Neuronal stem cell (in vitro differentiated cells): ENCODE measurements around the gene RAD51B. TPM values are rescaled to one million over a fixed set of nuclear protein-coding genes. Genes with fewer than 3 reads are reported as not detected.

Experiments used
- DNase-seq: peaks from one replicate; pipeline ENCODE4 v3.0.0-alpha.2; 2013; ENCODE audit warnings: low spot score
- H2AFZ ChIP-seq: one replicate; pipeline ENCODE4 v1.6.1; 2013; ENCODE audit warnings: mild to moderate bottlenecking, low read length, inconsistent platforms
- H2AK5ac ChIP-seq: 2 replicates; pipeline ENCODE4 v1.6.1; 2013; ENCODE audit warnings: low read depth, mild to moderate bottlenecking, inconsistent platforms, low read length, moderate library complexity, mixed read lengths
- H2BK120ac ChIP-seq: 2 replicates; pipeline ENCODE4 v1.6.1; 2013; ENCODE audit warnings: low read depth, mild to moderate bottlenecking, inconsistent platforms, low read length, moderate library complexity, mixed read lengths
- H2BK12ac ChIP-seq: one replicate; pipeline ENCODE4 v1.6.1; 2013; ENCODE audit warnings: low read length, inconsistent platforms
- H2BK15ac ChIP-seq: 2 replicates; pipeline ENCODE4 v1.6.1; 2013; ENCODE audit warnings: mild to moderate bottlenecking, low read length, inconsistent platforms, mixed read lengths
- H2BK5ac ChIP-seq: one replicate; pipeline ENCODE4 v1.6.1; 2013; ENCODE audit warnings: inconsistent platforms, mild to moderate bottlenecking, low read length, moderate library complexity
- H3K14ac ChIP-seq: one replicate; pipeline ENCODE4 v1.6.1; 2013; ENCODE audit warnings: low read length, inconsistent platforms
- H3K18ac ChIP-seq: 2 replicates; pipeline ENCODE4 v1.6.1; 2013; ENCODE audit warnings: low read length, inconsistent platforms
- H3K23ac ChIP-seq: 2 replicates; pipeline ENCODE4 v1.6.1; 2013; ENCODE audit warnings: low read depth, mild to moderate bottlenecking, mixed read lengths, low read length, inconsistent platforms; ENCODE audit not compliant: poor library complexity
- H3K27ac ChIP-seq: replicated peaks from 3 replicates; pipeline ENCODE4 v1.5.1; 2013; ENCODE audit warnings: low read length, inconsistent platforms
- H3K27me3 ChIP-seq, 3 experiments: 2 replicates each; pipeline ENCODE4 v1.6.1; 2013; ENCODE audit warnings: low read length in 3 of 3, mild to moderate bottlenecking in 2 of 3, inconsistent platforms in 1 of 3, low read depth in 1 of 3, mixed read lengths in 1 of 3, moderate library complexity in 1 of 3; ENCODE audit not compliant: control insufficient read depth in 3 of 3, insufficient read depth in 3 of 3
- H3K36me3 ChIP-seq, 2 donors: replicated peaks in 1 of 2; 2 replicates each; pipeline ENCODE4 v1.6.1; 2013; ENCODE audit warnings: low read length in 2 of 2; ENCODE audit not compliant: control insufficient read depth in 2 of 2, insufficient read depth in 2 of 2
- H3K4ac ChIP-seq: 2 replicates; pipeline ENCODE4 v1.6.1; 2013; ENCODE audit warnings: inconsistent platforms, mild to moderate bottlenecking, low read length, moderate library complexity
- H3K4me1 ChIP-seq, 2 donors: 1 replicate in 1 of 2; 2 replicates in 1 of 2; pipeline ENCODE4 v1.6.1; 2013; ENCODE audit warnings: low read length in 2 of 2, low read depth in 1 of 2; ENCODE audit not compliant: control insufficient read depth in 2 of 2, insufficient read depth in 1 of 2
- H3K4me2 ChIP-seq: one replicate; pipeline ENCODE4 v1.6.1; 2013; ENCODE audit warnings: mild to moderate bottlenecking, low read length, inconsistent platforms; ENCODE audit not compliant: insufficient read depth, poor library complexity, severe bottlenecking
- H3K4me3 ChIP-seq, 2 donors: 2 replicates each; pipeline ENCODE4 v1.5.1; 2013; ENCODE audit warnings: low read length in 2 of 2, mild to moderate bottlenecking in 2 of 2, inconsistent platforms in 1 of 2, moderate library complexity in 1 of 2
- H3K79me1 ChIP-seq: one replicate; pipeline ENCODE4 v1.6.1; 2013; ENCODE audit warnings: low read depth, mild to moderate bottlenecking, inconsistent platforms, low read length, moderate library complexity
- H3K9ac ChIP-seq: one replicate; pipeline ENCODE4 v1.6.1; 2013; ENCODE audit warnings: mild to moderate bottlenecking, low read depth, low read length, inconsistent platforms; ENCODE audit not compliant: poor library complexity
- H3K9me3 ChIP-seq, 2 donors: replicated peaks in 1 of 2; 2 replicates each; pipeline versions ENCODE3 to v1.6.1; 2013; ENCODE audit warnings: low read length in 2 of 2, mild to moderate bottlenecking in 2 of 2, inconsistent platforms in 1 of 2, low read depth in 1 of 2, mixed read lengths in 1 of 2, moderate library complexity in 1 of 2; ENCODE audit not compliant: control insufficient read depth in 2 of 2, insufficient read depth in 1 of 2
- H4K8ac ChIP-seq: one replicate; pipeline ENCODE4 v1.6.1; 2013; ENCODE audit warnings: low read depth, mild to moderate bottlenecking, inconsistent platforms, low read length, moderate library complexity
- H4K91ac ChIP-seq: one replicate; pipeline ENCODE4 v1.6.1; 2013; ENCODE audit warnings: low read length, low read depth, mild to moderate bottlenecking, inconsistent platforms; ENCODE audit not compliant: poor library complexity
- WGBS, 2 donors: extraction: QIAGEN DNeasy Blood & Tissue Kit; methylation state at CpG; one replicate each; pipeline ENCODE4 v1.1.7; 2013; ENCODE audit warnings: missing lambda C conversion rate in 2 of 2, mixed read lengths in 1 of 2; ENCODE audit not compliant: insufficient read length in 2 of 2, insufficient replicate concordance in 1 of 2; ENCODE audit errors: extremely low coverage in 2 of 2; 5-methylcytosine and 5-hydroxymethylcytosine counted together
- small RNA-seq: library from polyadenylated mRNA; stranded (forward); fragments of <200 nt; extraction: miRNeasy Mini kit (QIAGEN cat#:217004); gene quantifications from one replicate; pipeline ENCODE3, GENCODE V24; 2013; ENCODE audit not compliant: insufficient read depth

Gene RAD51B

GRCh38 chr14:68777644-68778043 is 958.1 kb downstream of the RAD51B start:
- Histone ChIP-seq H3K9me3 (no peaks in the 10 kb centered on the region), H3K36me3 (no peaks in the 10 kb centered on the region), H3K18ac (peak overlapping the region; percentile 8), H3K79me1 (no peaks in the 10 kb centered on the region), H2BK5ac (no peak overlapping the region), H4K8ac (no peak overlapping the region), H3K14ac (no peak overlapping the region), H3K9ac (no peak overlapping the region), H2AK5ac (no peak overlapping the region), H3K4me3 (no peak overlapping the region), H3K23ac (no peak overlapping the region), H2BK12ac (no peak overlapping the region), H3K4me1 (peaks cover 8 to 19% of the 10 kb centered on the region in 2 donors), H3K27me3 (no peaks in the 10 kb centered on the region), H3K4ac (no peak overlapping the region), H2BK120ac (no peak overlapping the region), H4K91ac (no peak overlapping the region), H3K4me2 (no peak overlapping the region), H2BK15ac (no peak overlapping the region), H3K27ac (no peak overlapping the region), H2AFZ (no peak overlapping the region)
- WGBS, 2 donors: no CpG with 5 or more reads among the region's 1 CpG
- DNase-seq: no peak

Small RNAs within 50 kb of the gene (small RNA-seq; reads per million reads assigned to genes)
- gene RN7SL108P: not detected
- gene RN7SL706P: not detected
- gene RNU6-921P: not detected
